HFFc6 (cell line): ENCODE results near the gene CRISPLD2. TPM values are rescaled to one million over a fixed set of nuclear protein-coding genes. Genes with fewer than 3 reads are reported as not detected.

Source experiments
- DNase-seq: peaks from one replicate; pipeline ENCODE4 v3.0.0-alpha.2; 2018
- H3K27ac Mint-ChIP-seq: 2 replicates; pipeline ENCODE4 v1.8.0; 2020; ENCODE audit warnings: mild to moderate bottlenecking, mixed read lengths
- H3K27me3 Mint-ChIP-seq: 2 replicates; pipeline ENCODE4 v1.8.0; 2021; ENCODE audit warnings: mild to moderate bottlenecking, moderate library complexity, mixed read lengths; ENCODE audit not compliant: insufficient read depth
- H3K36me3 Mint-ChIP-seq: 2 replicates; pipeline ENCODE4 v1.8.0; 2021; ENCODE audit warnings: low read depth, mixed read lengths
- H3K4me1 Mint-ChIP-seq: 2 replicates; pipeline ENCODE4 v1.8.0; 2020; ENCODE audit warnings: low read depth, mixed read lengths
- H3K4me3 Mint-ChIP-seq: 2 replicates; pipeline ENCODE4 v1.8.0; 2020; ENCODE audit warnings: mild to moderate bottlenecking, moderate library complexity, mixed read lengths
- H3K9me3 Mint-ChIP-seq: 2 replicates; pipeline ENCODE4 v1.8.0; 2020; ENCODE audit warnings: mild to moderate bottlenecking, mixed read lengths
- CTCF ChIP-seq: fragments of 200-600 bp; sonication (generic); IDR thresholded peaks from 2 replicates; pipeline ENCODE4 v1.5.0; 2021; ENCODE audit warnings: antibody characterized with exemption, mild to moderate bottlenecking
- long read RNA-seq: library from polyadenylated mRNA; unstranded; transcript quantifications from one replicate; pipeline ENCODE4 v2.0.0, GENCODE V29; 2019
- total RNA-seq, 6 experiments: library from RNA; stranded (reverse); fragmentation: NEBNext Ultra II Directional; extraction: Animal tissue kit (Norgen Biotek cat#: 25700); gene quantifications; 2 replicates in 1 of 6; 3 replicates in 5 of 6; pipeline ENCODE4 v1.2.3, GENCODE V29; 2021

Gene CRISPLD2, protein sequence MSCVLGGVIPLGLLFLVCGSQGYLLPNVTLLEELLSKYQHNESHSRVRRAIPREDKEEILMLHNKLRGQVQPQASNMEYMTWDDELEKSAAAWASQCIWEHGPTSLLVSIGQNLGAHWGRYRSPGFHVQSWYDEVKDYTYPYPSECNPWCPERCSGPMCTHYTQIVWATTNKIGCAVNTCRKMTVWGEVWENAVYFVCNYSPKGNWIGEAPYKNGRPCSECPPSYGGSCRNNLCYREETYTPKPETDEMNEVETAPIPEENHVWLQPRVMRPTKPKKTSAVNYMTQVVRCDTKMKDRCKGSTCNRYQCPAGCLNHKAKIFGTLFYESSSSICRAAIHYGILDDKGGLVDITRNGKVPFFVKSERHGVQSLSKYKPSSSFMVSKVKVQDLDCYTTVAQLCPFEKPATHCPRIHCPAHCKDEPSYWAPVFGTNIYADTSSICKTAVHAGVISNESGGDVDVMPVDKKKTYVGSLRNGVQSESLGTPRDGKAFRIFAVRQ
- total RNA-seq, result 10 to 100 TPM; 12.2 to 15.5 (median 13.6) TPM
- long read RNA-seq, full-length matches to known transcripts, result 2 of 8 reads
- long read RNA-seq, partial matches to known transcripts, result 6 of 8 reads
- long read RNA-seq, other reads (novel, unspliced or antisense), result 0 of 8 reads

- Mint-ChIP-seq H3K9me3 (no peaks in the 10 kb centered on the region), H3K27me3 (peaks cover 11% of the 10 kb centered on the region), H3K36me3 (peaks cover 7% of the 10 kb centered on the region), H3K27ac (peak within 1 kb of the TSS; percentile 20; the same call in 1 of the 2 replicates), H3K4me3 (peak within 1 kb of the TSS; percentile 94), H3K4me1 (peaks cover 45% of the 10 kb centered on the region)
- TF ChIP-seq CTCF, result no peak
- DNase-seq, result peak; percentile 79
Observed at GRCh38 chr16:84819644-84820304, at the start of gene CRISPLD2. Gene CRISPLD2, plus strand, starts transcription at chr16:84819985. Its CDS starts 18,511 bp downstream, at chr16:84838496.

DNA sequence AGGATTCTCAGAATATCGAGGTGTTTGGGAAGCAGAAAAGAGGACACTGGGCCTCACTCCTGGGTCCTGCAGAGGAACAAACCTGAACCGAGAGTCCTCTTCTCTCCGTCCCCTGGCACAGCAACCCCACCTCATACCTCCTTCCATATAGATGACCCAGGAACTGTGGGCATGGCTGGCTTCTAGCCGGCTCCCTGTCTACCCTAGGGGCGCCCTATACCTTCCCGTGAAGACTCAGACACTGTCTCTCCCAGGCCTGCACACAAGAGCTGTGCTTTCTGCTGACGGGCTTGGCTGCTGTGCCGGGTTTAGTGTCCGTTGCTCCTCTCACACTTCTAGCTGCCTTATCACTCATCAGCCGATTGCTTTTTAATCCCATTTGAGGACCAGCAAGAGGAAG is 46.5 kb upstream of the CRISPLD2 start:
- TF ChIP-seq CTCF, result no peak

GRCh38 chr16:84774810-84775209 is 45.0 kb upstream of the CRISPLD2 start:
- Mint-ChIP-seq H3K4me1 (peaks cover 16% of the 10 kb centered on the region), H3K4me3 (no peak overlapping the region), H3K36me3 (peaks cover 41% of the 10 kb centered on the region), H3K27me3 (peaks cover 2% of the 10 kb centered on the region; the same call in 1 of the 2 replicates), H3K9me3 (no peaks in the 10 kb centered on the region), H3K27ac (peak overlapping the region; percentile 65)
- DNase-seq, result peak; percentile 78
- no peak for TF ChIP-seq CTCF

More for the DNA sequence above, 46.5 kb upstream of the CRISPLD2 start:
- H3K27me3 Mint-ChIP-seq, result peaks cover 2% of the 10 kb centered on the region; the same call in 1 of the 2 replicates
- H3K9me3 Mint-ChIP-seq, result no peaks in the 10 kb centered on the region
- peak overlapping the region; percentile 31 for H3K27ac Mint-ChIP-seq
- H3K4me1 Mint-ChIP-seq, result peaks cover 16% of the 10 kb centered on the region
- no peak overlapping the region for H3K4me3 Mint-ChIP-seq
- peaks cover 38% of the 10 kb centered on the region for H3K36me3 Mint-ChIP-seq
- no peak for DNase-seq

- Mint-ChIP-seq H3K27me3 (peaks cover 2% of the 10 kb centered on the region; the same call in 1 of the 2 replicates), H3K4me1 (peaks cover 16% of the 10 kb centered on the region), H3K9me3 (no peaks in the 10 kb centered on the region), H3K4me3 (no peak overlapping the region), H3K27ac (peak overlapping the region; percentile 65), H3K36me3 (peaks cover 46% of the 10 kb centered on the region)
- DNase-seq, result no peak
- TF ChIP-seq CTCF, result no peak
Observed at GRCh38 chr16:84775262-84775810, 44.4 kb upstream of the CRISPLD2 start.

DNA sequence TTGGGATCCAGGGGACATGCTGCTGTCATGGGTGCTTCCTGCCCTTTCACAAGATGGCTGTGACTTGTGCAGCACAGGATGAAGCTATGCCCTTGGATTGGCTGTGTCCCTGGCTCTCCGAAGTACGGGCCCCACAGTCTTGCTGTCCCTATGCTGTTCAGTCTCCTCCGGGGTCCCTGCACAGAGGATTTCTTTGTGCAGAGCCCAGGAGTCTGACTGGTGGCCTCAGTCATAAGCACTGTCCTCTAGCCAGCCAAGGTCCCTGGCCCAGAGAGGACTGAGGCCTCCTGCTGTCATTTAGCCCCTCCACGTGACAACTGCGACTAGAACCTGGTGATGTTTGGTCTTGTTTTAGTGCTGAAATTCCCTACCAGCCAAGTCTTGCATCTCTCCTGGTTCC is 42.4 kb upstream of the CRISPLD2 start:
- TF ChIP-seq CTCF, result no peak
- Mint-ChIP-seq H3K9me3 (no peaks in the 10 kb centered on the region), H3K4me1 (peaks cover 16% of the 10 kb centered on the region), H3K27ac (no peak overlapping the region), H3K4me3 (no peak overlapping the region), H3K27me3 (peaks cover 2% of the 10 kb centered on the region; the same call in 1 of the 2 replicates), H3K36me3 (peaks cover 59% of the 10 kb centered on the region)
- no peak for DNase-seq
